Mesothelial cell of epicardium (in vitro differentiated cells): Measurements from ENCODE around the gene THNSL1. TPM values are rescaled to one million over a fixed set of nuclear protein-coding genes. Genes with fewer than 3 reads are reported as not detected.

Experiments
- DNase-seq, 2 experiments: peaks; one replicate each; pipeline ENCODE4 v3.0.0; 2021; ENCODE audit warnings: low spot score in 2 of 2; ENCODE audit not compliant: unreplicated experiment in 2 of 2
- H3K27ac Mint-ChIP-seq: 2 replicates; pipeline ENCODE4 v1.8.0; 2021; ENCODE audit warnings: mixed read lengths
- H3K27me3 Mint-ChIP-seq: 2 replicates; pipeline ENCODE4 v1.8.0; 2021; ENCODE audit warnings: low read depth, mixed read lengths
- H3K36me3 Mint-ChIP-seq: 2 replicates; pipeline ENCODE4 v1.8.0; 2021; ENCODE audit warnings: mixed read lengths
- H3K4me1 Mint-ChIP-seq: 2 replicates; pipeline ENCODE4 v1.8.0; 2021; ENCODE audit warnings: mixed read lengths
- H3K4me3 Mint-ChIP-seq: 2 replicates; pipeline ENCODE4 v1.8.0; 2021; ENCODE audit warnings: mild to moderate bottlenecking, moderate library complexity, mixed read lengths
- H3K9me3 Mint-ChIP-seq: 2 replicates; pipeline ENCODE4 v1.8.0; 2021; ENCODE audit warnings: mixed read lengths
- CTCF ChIP-seq: fragments of 200-600 bp; sonication (generic); IDR thresholded peaks from one replicate; pipeline ENCODE4 v1.5.0; 2021; ENCODE audit warnings: antibody characterized with exemption; ENCODE audit not compliant: unreplicated experiment
- total RNA-seq: library from RNA; stranded (reverse); gene quantifications from 3 replicates; pipeline ENCODE4 v1.2.1, GENCODE V29; 2021

The THNSL1 gene
- total RNA-seq, 1 donor from 2014 or later, result 7.4 TPM

DNA sequence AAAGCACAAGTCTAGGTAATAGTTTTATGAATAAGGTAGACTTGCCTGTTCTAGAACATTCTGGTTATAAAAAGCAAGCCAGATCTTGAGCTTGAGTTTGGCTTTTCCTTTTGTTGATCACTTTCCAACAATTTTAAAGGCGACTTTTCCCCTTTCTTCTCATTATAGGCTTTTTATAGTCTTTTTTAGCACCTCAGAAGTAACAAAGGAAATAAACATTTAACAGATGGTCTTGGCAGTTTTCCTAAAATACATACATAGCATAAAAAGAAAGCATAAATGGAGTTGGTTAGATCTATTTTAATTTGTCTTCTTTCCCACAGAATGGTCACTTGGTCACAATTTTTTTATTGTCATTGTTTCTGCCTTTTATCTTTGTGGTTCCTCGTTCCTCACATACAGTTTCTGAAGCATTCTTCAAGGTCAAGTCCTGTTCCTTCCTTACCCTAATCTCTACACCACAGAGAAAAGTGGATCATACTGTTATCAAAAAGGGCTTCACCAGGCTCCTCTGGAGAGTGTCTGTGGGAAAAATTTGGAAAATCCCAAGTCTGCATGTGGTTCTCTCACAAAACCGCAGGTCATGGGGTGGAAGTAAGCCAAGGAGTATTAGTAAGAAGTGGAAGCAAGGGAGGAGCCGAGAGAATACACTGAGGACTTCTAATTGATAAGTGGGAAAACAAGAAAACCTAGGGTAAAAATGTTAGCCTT, 31.3 kb downstream of the THNSL1 start:
- no peak for DNase-seq
- H3K27ac Mint-ChIP-seq, result no peak overlapping the region

DNA sequence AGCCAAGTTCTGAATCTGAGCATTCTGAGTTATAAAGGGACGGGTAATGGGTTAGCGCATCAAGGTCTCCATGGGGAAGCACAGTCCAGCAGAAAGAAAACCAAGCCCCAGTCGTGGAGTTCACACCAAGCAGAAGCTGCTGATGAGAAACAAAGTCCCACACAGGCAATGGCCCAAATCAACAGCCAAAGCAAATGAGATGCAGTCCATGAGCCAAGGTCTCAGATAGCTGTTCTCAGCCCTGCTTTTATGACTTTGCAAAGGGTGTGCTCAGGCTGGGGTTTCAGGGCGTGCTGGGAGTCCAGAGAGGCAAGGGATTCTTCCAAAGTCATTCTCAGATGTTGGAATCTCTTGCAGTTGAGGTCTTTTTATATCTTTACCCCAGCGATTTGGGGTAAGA, 32.0 kb downstream of the THNSL1 start:
- H3K36me3 Mint-ChIP-seq, result no peaks in the 10 kb centered on the region
- no peaks in the 10 kb centered on the region for H3K4me1 Mint-ChIP-seq
- TF ChIP-seq CTCF, result no peak
- DNase-seq, result no peak
- H3K9me3 Mint-ChIP-seq, result peaks cover 14% of the 10 kb centered on the region
- peaks cover 16% of the 10 kb centered on the region for H3K27me3 Mint-ChIP-seq
- H3K4me3 Mint-ChIP-seq, result no peak overlapping the region
- H3K27ac Mint-ChIP-seq, result no peak overlapping the region

More for the DNA sequence above, 31.3 kb downstream of the THNSL1 start:
- peaks cover 16% of the 10 kb centered on the region for H3K27me3 Mint-ChIP-seq
- peaks cover 14% of the 10 kb centered on the region for H3K9me3 Mint-ChIP-seq
- TF ChIP-seq CTCF, result no peak
- H3K4me1 Mint-ChIP-seq, result no peaks in the 10 kb centered on the region
- H3K36me3 Mint-ChIP-seq, result no peaks in the 10 kb centered on the region
- no peak overlapping the region for H3K4me3 Mint-ChIP-seq

- H3K4me1 Mint-ChIP-seq, result no peaks in the 10 kb centered on the region
- H3K4me3 Mint-ChIP-seq, result no peak overlapping the region
- no peak for DNase-seq
- H3K36me3 Mint-ChIP-seq, result no peaks in the 10 kb centered on the region
- peaks cover 14% of the 10 kb centered on the region for H3K9me3 Mint-ChIP-seq
- peaks cover 13% of the 10 kb centered on the region for H3K27me3 Mint-ChIP-seq
- TF ChIP-seq CTCF, result no peak
- H3K27ac Mint-ChIP-seq, result no peak overlapping the region
Observed at GRCh38 chr10:25049966-25050365, 33.6 kb downstream of the THNSL1 start.

- Mint-ChIP-seq H3K27me3 (peaks cover 13% of the 10 kb centered on the region), H3K9me3 (peaks cover 14% of the 10 kb centered on the region), H3K4me1 (no peaks in the 10 kb centered on the region), H3K4me3 (no peak overlapping the region), H3K27ac (no peak overlapping the region), H3K36me3 (no peaks in the 10 kb centered on the region)
- no peak for DNase-seq
- TF ChIP-seq CTCF, result no peak
Observed at GRCh38 chr10:25050402-25050801, 34.0 kb downstream of the THNSL1 start.

- peaks cover 14% of the 10 kb centered on the region for H3K9me3 Mint-ChIP-seq
- no peak for DNase-seq
- no peak for TF ChIP-seq CTCF
- H3K4me3 Mint-ChIP-seq, result no peak overlapping the region
- no peaks in the 10 kb centered on the region for H3K4me1 Mint-ChIP-seq
- no peaks in the 10 kb centered on the region for H3K36me3 Mint-ChIP-seq
- H3K27me3 Mint-ChIP-seq, result peaks cover 11% of the 10 kb centered on the region
- H3K27ac Mint-ChIP-seq, result no peak overlapping the region
Observed at GRCh38 chr10:25052012-25052411, 35.6 kb downstream of the THNSL1 start.
